SK-N-SH (cell line): ENCODE data around the gene SEMA3C. TPM values are rescaled to one million over a fixed set of nuclear protein-coding genes. Genes with fewer than 3 reads are reported as not detected.

Source experiments
- CTCF ChIA-PET: fragments of 300-600, 350-600 bp; formaldehyde crosslinking; extraction: SDS; loops from one replicate; lab custom pipeline; 2021; lab: Yijun Ruan, JAX
- POLR2A ChIA-PET: fragments of 350-600 bp; sonication (Branson Sonifier 250); formaldehyde crosslinking; extraction: SDS; loops from one replicate; lab custom pipeline; 2020; ENCODE audit warnings: antibody characterized with exemption, inconsistent platforms; lab: Yijun Ruan, JAX
- DNase-seq: peaks from one replicate; pipeline ENCODE4 v3.0.0; 2012
- H2AFZ ChIP-seq: fragments of 200-600 bp; sonication (generic); 2 replicates; pipeline ENCODE4 v1.8.1; 2016; ENCODE audit warnings: antibody characterized with exemption, mild to moderate bottlenecking, low read depth
- H3F3A ChIP-seq: fragments of 200-600 bp; sonication (generic); replicated peaks from 2 replicates; pipeline ENCODE3; 2016; ENCODE audit warnings: antibody characterized with exemption, mild to moderate bottlenecking; ENCODE audit not compliant: insufficient read depth
- H3K27ac ChIP-seq, 2 experiments: fragments of 200-500 bp in 1 of 2; fragments of 200-600 bp in 1 of 2; sonication (Bioruptor generic) in 1 of 2; sonication (generic), shearing (Covaris generic) in 1 of 2; 2 replicates each; pipeline versions ENCODE4 v1.5.1 to v1.6.1; 2014 to 2016; ENCODE audit warnings: low read depth in 2 of 2, inconsistent platforms in 1 of 2, low read length in 1 of 2, mild to moderate bottlenecking in 1 of 2, mixed read lengths in 1 of 2
- H3K27me3 ChIP-seq: fragments of 200-600 bp; sonication (generic), shearing (Covaris generic); 2 replicates; pipeline ENCODE4 v1.6.1; 2016; ENCODE audit warnings: mixed run types; ENCODE audit not compliant: insufficient read depth
- H3K36me3 ChIP-seq, 2 experiments: fragments of 200-500 bp in 1 of 2; fragments of 200-600 bp in 1 of 2; sonication (Bioruptor generic) in 1 of 2; sonication (generic) in 1 of 2; replicated peaks in 1 of 2; 2 replicates each; pipeline versions ENCODE3 to v1.5.1; 2014 to 2016; ENCODE audit warnings: low read length in 1 of 2, mild to moderate bottlenecking in 1 of 2; ENCODE audit not compliant: insufficient read depth in 2 of 2, control insufficient read depth in 1 of 2
- H3K4me1 ChIP-seq, 2 experiments: fragments of 200-500 bp in 1 of 2; fragments of 200-600 bp in 1 of 2; sonication (Bioruptor generic) in 1 of 2; sonication (generic), shearing (Covaris generic) in 1 of 2; 2 replicates each; pipeline versions ENCODE4 v1.5.1 to v1.6.1; 2014 to 2016; ENCODE audit warnings: low read depth in 1 of 2, low read length in 1 of 2, mixed run types in 1 of 2; ENCODE audit not compliant: insufficient read depth in 2 of 2, control insufficient read depth in 1 of 2
- H3K4me2 ChIP-seq: fragments of 200-600 bp; sonication (generic), shearing (Covaris generic); 2 replicates; pipeline ENCODE4 v1.6.1; 2017; ENCODE audit warnings: mixed run types
- H3K4me3 ChIP-seq, 2 experiments: fragments of 200-500 bp in 1 of 2; fragments of 200-600 bp in 1 of 2; sonication (Bioruptor generic) in 1 of 2; sonication (generic), shearing (Covaris generic) in 1 of 2; 2 replicates each; pipeline versions ENCODE4 v1.5.1 to v1.8.1; 2014 to 2016; ENCODE audit warnings: low read depth in 2 of 2, inconsistent platforms in 1 of 2, low read length in 1 of 2, mild to moderate bottlenecking in 1 of 2, mixed read lengths in 1 of 2, moderate library complexity in 1 of 2
- H3K79me2 ChIP-seq: fragments of 200-600 bp; sonication (generic); 2 replicates; pipeline ENCODE4 v1.8.1; 2017; ENCODE audit warnings: mild to moderate bottlenecking; ENCODE audit not compliant: insufficient read depth
- H3K9ac ChIP-seq: fragments of 200-600 bp; sonication (generic); 2 replicates; pipeline ENCODE4 v1.6.1; 2017; ENCODE audit warnings: mixed run types
- H3K9me2 ChIP-seq: fragments of 200-600 bp; sonication (generic); 2 replicates; pipeline ENCODE4 v1.6.1; 2017; ENCODE audit warnings: mixed run types
- H3K9me3 ChIP-seq: fragments of 200-600 bp; sonication (generic); 2 replicates; pipeline ENCODE4 v1.6.1; 2017; ENCODE audit warnings: mixed run types, mild to moderate bottlenecking, moderate library complexity
- H4K20me1 ChIP-seq: fragments of 200-600 bp; sonication (generic); 2 replicates; pipeline ENCODE4 v1.6.1; 2017; ENCODE audit warnings: mild to moderate bottlenecking, mixed run types; ENCODE audit not compliant: insufficient read depth
- CHD2 ChIP-seq: fragments of 150-350 bp; IDR thresholded peaks from 2 replicates; pipeline ENCODE4 v1.6.1; 2018; ENCODE audit warnings: low read length; ENCODE audit not compliant: partially characterized antibody
- ELF1 ChIP-seq: IDR thresholded peaks from 2 replicates; pipeline ENCODE4 v1.4.0; 2012
- EP300 ChIP-seq, 2 experiments: IDR thresholded peaks; 2 replicates each; pipeline versions ENCODE4 v1.4.0 to v1.6.1; 2012; ENCODE audit warnings: borderline replicate concordance in 1 of 2, low read depth in 1 of 2, low read length in 1 of 2
- EZH2phosphoT487 ChIP-seq: fragments of 200-600 bp; sonication (generic); IDR thresholded peaks from 2 replicates; pipeline ENCODE4 v1.6.1; 2017; ENCODE audit warnings: low read depth, mixed run types, mild to moderate bottlenecking, antibody characterized with exemption, moderate library complexity, borderline replicate concordance
- FOXJ3 ChIP-seq: sonication (generic); formaldehyde crosslinking; IDR thresholded peaks from 2 replicates; pipeline ENCODE4 v1.5.1; 2020; ENCODE audit warnings: mild to moderate bottlenecking, missing genetic modification reagents
- FOXM1 ChIP-seq: IDR thresholded peaks from 2 replicates; pipeline ENCODE4 v1.4.0; 2012; ENCODE audit warnings: low read depth, mild to moderate bottlenecking
- GABPA ChIP-seq: IDR thresholded peaks from 2 replicates; pipeline ENCODE4 v1.4.0; 2012; ENCODE audit warnings: low read depth, mild to moderate bottlenecking
- GATA2 ChIP-seq: sonication (generic); formaldehyde crosslinking; IDR thresholded peaks from 2 replicates; pipeline ENCODE4 v1.5.0; 2020; ENCODE audit warnings: mild to moderate bottlenecking, missing genetic modification reagents
- MEF2A ChIP-seq: IDR thresholded peaks from 2 replicates; pipeline ENCODE4 v1.4.0; 2012; ENCODE audit warnings: low read depth, borderline replicate concordance
- MXI1 ChIP-seq: IDR thresholded peaks from 2 replicates; pipeline ENCODE4 v1.6.1; 2012; ENCODE audit warnings: mild to moderate bottlenecking, low read depth, low read length, improper control_type of control experiment
- NFIC ChIP-seq: IDR thresholded peaks from 2 replicates; pipeline ENCODE4 v1.4.0; 2012; ENCODE audit warnings: borderline replicate concordance
- POLR2AphosphoS5 ChIP-seq: IDR thresholded peaks from 2 replicates; pipeline ENCODE4 v1.6.1; 2012; ENCODE audit warnings: low read depth, low read length
- RFX5 ChIP-seq: IDR thresholded peaks from 2 replicates; pipeline ENCODE4 v1.6.1; 2012; ENCODE audit warnings: mild to moderate bottlenecking, improper control_type of control experiment, low read length
- SIN3A ChIP-seq: IDR thresholded peaks from 2 replicates; pipeline ENCODE4 v1.6.1; 2012; ENCODE audit warnings: low read depth, mild to moderate bottlenecking, low read length, moderate library complexity, borderline replicate concordance
- SMC3 ChIP-seq: IDR thresholded peaks from 2 replicates; pipeline ENCODE4 v1.6.1; 2012; ENCODE audit warnings: low read depth, low read length, improper control_type of control experiment
- TCF12 ChIP-seq: IDR thresholded peaks from 2 replicates; pipeline ENCODE4 v1.4.0; 2012
- WGBS: methylation state at CpG from one replicate; pipeline ENCODE4 v1.1.6; 2017; ENCODE audit warnings: low lambda C conversion rate; 5-methylcytosine and 5-hydroxymethylcytosine counted together
- polyA plus RNA-seq, 3 experiments: library from polyadenylated mRNA; depleted of rRNA; stranded (reverse); fragments of >200 nt; gene quantifications; 2 replicates each; pipeline ENCODE4 v1.2.3, GENCODE V29; 2012
- TF ChIP-seq, protein P1 (sequence below): IDR thresholded peaks from 2 replicates; pipeline ENCODE4 v1.4.0; 2012; ENCODE audit warnings: low read depth
- TF ChIP-seq, protein P2 (sequence below): IDR thresholded peaks from 2 replicates; pipeline ENCODE4 v1.4.0; 2012; ENCODE audit warnings: low read depth, borderline replicate concordance
- TF ChIP-seq, protein P3 (sequence below): fragments of 150-350 bp; IDR thresholded peaks from 2 replicates; pipeline ENCODE4 v1.6.1; 2017; ENCODE audit warnings: antibody characterized with exemption, low read length, low read depth, borderline replicate concordance
- TF ChIP-seq, protein P4 (sequence below): IDR thresholded peaks from 2 replicates; pipeline ENCODE4; 2012

Gene SEMA3C
- polyA plus RNA-seq, 1 of the 3 experiments (the other 2 are of a cell fraction), result 51.1 TPM

DNA sequence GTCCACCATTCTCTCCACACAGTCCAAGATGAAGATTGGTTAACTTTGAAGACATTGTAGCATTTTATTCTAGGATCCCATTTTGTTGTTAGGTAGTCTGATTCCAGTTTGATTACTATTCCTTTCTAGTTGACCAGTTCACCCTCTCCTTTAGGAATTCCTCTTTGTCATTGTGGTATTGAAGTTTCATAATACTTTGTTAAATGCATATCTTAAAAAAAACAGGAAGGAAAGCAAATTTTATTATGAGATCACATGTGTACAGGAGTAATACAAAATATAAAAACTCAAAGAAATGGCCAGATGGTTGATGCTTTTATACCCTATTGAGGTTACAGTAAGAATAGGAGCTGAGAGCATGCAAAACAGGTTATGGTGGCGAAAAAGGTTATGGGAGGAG is 15.5 kb upstream of the SEMA3C start:
- Histone ChIP-seq H3K36me3 (no peaks in the 10 kb centered on the region), H4K20me1 (no peaks in the 10 kb centered on the region), H2AFZ (0 out of 2 replicates have a peak overlapping the region, but pooled peaks have one; percentile 57), H3K9ac (no peak overlapping the region), H3K79me2 (no peaks in the 10 kb centered on the region), H3K27ac (no peak overlapping the region), H3K4me2 (no peak overlapping the region), H3K9me2 (no peaks in the 10 kb centered on the region)
- ChIA-PET POLR2A (no interaction called here), CTCF (interaction anchor here (1.0 to 1.8 kb wide), 3 partner anchors 12 to 17 kb away, joined by 3 to 6 read pairs (median 4); no protein-coding TSS in a partner anchor)
- DNase-seq, result no peak
- TF ChIP-seq MXI1 (no peak), CHD2 (no peak), SIN3A (no peak), GABPA (no peak)
- TF ChIP-seq, protein P1, sequence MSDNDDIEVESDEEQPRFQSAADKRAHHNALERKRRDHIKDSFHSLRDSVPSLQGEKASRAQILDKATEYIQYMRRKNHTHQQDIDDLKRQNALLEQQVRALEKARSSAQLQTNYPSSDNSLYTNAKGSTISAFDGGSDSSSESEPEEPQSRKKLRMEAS, result no peak
- TF ChIP-seq, all 33 proteins: peak for 0
- Histone ChIP-seq H3K27me3 (no peaks in the 10 kb centered on the region), H3F3A (peaks cover 6% of the 10 kb centered on the region), H3K4me3 (no peak overlapping the region), H3K4me1 (no peaks in the 10 kb centered on the region), H3K9me3 (no peaks in the 10 kb centered on the region)
- WGBS, result 97% methylated on average over 1 of the region's 1 CpG

DNA sequence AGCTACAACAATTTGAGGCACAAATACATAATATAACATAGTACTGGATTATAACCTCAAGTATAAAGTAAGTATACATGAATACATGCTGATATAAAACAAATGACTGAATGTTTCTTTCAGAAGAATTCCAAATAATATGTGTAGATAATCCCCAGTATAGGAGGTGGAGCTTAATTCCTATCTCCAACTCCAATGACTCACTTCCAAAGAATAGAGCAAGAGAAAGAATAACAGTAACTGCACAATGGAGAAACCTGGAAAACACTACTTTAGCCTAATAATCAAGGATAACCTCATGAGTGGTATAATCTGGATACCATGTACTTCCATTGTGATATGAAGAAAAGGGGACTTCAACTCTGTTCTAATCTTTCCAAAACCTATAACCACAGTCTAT is 13.7 kb upstream of the SEMA3C start:
- TF ChIP-seq, protein P2, sequence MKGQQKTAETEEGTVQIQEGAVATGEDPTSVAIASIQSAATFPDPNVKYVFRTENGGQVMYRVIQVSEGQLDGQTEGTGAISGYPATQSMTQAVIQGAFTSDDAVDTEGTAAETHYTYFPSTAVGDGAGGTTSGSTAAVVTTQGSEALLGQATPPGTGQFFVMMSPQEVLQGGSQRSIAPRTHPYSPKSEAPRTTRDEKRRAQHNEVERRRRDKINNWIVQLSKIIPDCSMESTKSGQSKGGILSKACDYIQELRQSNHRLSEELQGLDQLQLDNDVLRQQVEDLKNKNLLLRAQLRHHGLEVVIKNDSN, result no peak
- TF ChIP-seq SIN3A (no peak), POLR2AphosphoS5 (no peak), CHD2 (no peak), EZH2phosphoT487 (no peak), NFIC (no peak), ELF1 (no peak), FOXM1 (no peak), RFX5 (no peak)
- CTCF ChIA-PET, result no interaction called here
- peaks cover 6% of the 10 kb centered on the region for H3F3A ChIP-seq
- H3K9me2 ChIP-seq, result no peaks in the 10 kb centered on the region
- no peaks in the 10 kb centered on the region for H3K9me3 ChIP-seq
- no peak overlapping the region for H3K4me3 ChIP-seq
- H4K20me1 ChIP-seq, result no peaks in the 10 kb centered on the region
- no peak overlapping the region for H3K4me2 ChIP-seq
- H3K79me2 ChIP-seq, result no peaks in the 10 kb centered on the region
- DNase-seq, result no peak
- no peak overlapping the region for H3K27ac ChIP-seq
- 0 out of 2 replicates have a peak overlapping the region, but pooled peaks have one; percentile 12 for H2AFZ ChIP-seq
- no peaks in the 10 kb centered on the region for H3K27me3 ChIP-seq
- H3K36me3 ChIP-seq, result no peaks in the 10 kb centered on the region
- no peak overlapping the region for H3K9ac ChIP-seq
- no peaks in the 10 kb centered on the region for H3K4me1 ChIP-seq
- POLR2A ChIA-PET, result no interaction called here

DNA sequence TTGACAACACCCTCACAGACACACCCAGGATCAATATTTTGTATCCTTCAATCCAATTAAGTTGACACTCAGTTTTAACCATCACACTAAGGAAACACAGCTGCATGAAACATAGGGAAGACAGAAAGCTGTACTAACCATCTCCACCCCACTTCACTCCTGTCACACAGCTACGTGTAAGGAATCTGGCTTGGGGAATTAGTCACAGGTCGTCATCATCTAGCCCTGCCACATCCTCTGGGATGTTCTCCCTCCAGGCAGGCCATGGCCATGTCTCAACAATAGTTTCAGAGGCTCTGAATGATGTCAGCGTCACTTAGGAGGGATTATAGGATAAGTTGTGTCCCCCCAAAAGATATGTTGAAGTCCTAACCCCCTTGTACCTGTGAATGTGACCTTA is 10.8 kb upstream of the SEMA3C start:
- no peak overlapping the region for H3K27ac ChIP-seq
- H3K4me3 ChIP-seq, result no peak overlapping the region
- H4K20me1 ChIP-seq, result no peaks in the 10 kb centered on the region
- no peaks in the 10 kb centered on the region for H3K9me2 ChIP-seq
- H3K36me3 ChIP-seq, result no peaks in the 10 kb centered on the region
- POLR2A ChIA-PET, result no interaction called here
- H3K4me1 ChIP-seq, result no peaks in the 10 kb centered on the region
- no peak overlapping the region for H2AFZ ChIP-seq
- H3K9me3 ChIP-seq, result no peaks in the 10 kb centered on the region
- no peak overlapping the region for H3K9ac ChIP-seq
- CTCF ChIA-PET, result no interaction called here
- H3K4me2 ChIP-seq, result no peak overlapping the region
- 71% methylated on average over 3 of the region's 3 CpGs for WGBS
- H3K27me3 ChIP-seq, result no peaks in the 10 kb centered on the region
- peaks cover 3% of the 10 kb centered on the region for H3F3A ChIP-seq
- no peaks in the 10 kb centered on the region for H3K79me2 ChIP-seq
- no peak for DNase-seq
- TF ChIP-seq MEF2A (no peak), EP300 (IDR thresholded peaks at IDR 0.05; ENCODE audit: borderline replicate concordance in 1 of 2, low read depth in 1 of 2, low read length in 1 of 2) (no peak), TCF12 (no peak), FOXJ3 (CRISPR knock-in tag) (no peak), NFIC (no peak), SMC3 (no peak), GATA2 (no peak)
- TF ChIP-seq, protein P3, sequence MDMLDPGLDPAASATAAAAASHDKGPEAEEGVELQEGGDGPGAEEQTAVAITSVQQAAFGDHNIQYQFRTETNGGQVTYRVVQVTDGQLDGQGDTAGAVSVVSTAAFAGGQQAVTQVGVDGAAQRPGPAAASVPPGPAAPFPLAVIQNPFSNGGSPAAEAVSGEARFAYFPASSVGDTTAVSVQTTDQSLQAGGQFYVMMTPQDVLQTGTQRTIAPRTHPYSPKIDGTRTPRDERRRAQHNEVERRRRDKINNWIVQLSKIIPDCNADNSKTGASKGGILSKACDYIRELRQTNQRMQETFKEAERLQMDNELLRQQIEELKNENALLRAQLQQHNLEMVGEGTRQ, result no peak
- TF ChIP-seq, protein P4, sequence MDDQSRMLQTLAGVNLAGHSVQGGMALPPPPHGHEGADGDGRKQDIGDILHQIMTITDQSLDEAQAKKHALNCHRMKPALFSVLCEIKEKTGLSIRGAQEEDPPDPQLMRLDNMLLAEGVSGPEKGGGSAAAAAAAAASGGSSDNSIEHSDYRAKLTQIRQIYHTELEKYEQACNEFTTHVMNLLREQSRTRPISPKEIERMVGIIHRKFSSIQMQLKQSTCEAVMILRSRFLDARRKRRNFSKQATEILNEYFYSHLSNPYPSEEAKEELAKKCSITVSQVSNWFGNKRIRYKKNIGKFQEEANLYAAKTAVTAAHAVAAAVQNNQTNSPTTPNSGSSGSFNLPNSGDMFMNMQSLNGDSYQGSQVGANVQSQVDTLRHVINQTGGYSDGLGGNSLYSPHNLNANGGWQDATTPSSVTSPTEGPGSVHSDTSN, result no peak
